ENCODE results near the gene SEPHS1.

SEPHS1 gene

GRCh38 chr10:13329565-13329964 lies 18.5 kb downstream of the SEPHS1 start:
- no peak for DNase-seq

GRCh38 chr10:13328613-13329012 lies 19.5 kb downstream of the SEPHS1 start:
- no peak for DNase-seq

- DNase-seq: no peak
Observed at GRCh38 chr10:13328126-13328525, 20.0 kb downstream of the SEPHS1 start.

- no peak for DNase-seq
Observed at GRCh38 chr10:13327534-13327933, 20.6 kb downstream of the SEPHS1 start.

GRCh38 chr10:13322615-13323148 lies 25.4 kb downstream of the SEPHS1 start:
- no peak for DNase-seq

GRCh38 chr10:13321576-13321975 lies 26.5 kb downstream of the SEPHS1 start:
- DNase-seq: no peak

GRCh38 chr10:13319166-13319565 lies 28.9 kb downstream of the SEPHS1 start:
- no peak for DNase-seq

- DNase-seq: no peak
Observed at GRCh38 chr10:13317474-13317873, 30.6 kb downstream of the SEPHS1 start.

GRCh38 chr10:13316635-13317311 lies 31.3 kb downstream of the SEPHS1 start:
- no peak for DNase-seq

GRCh38 chr10:13315361-13315760 lies 32.7 kb downstream of the SEPHS1 start:
- DNase-seq: no peak

GRCh38 chr10:13311177-13311575 lies 36.9 kb downstream of the SEPHS1 start:
- no peak for DNase-seq

- DNase-seq: no peak
Observed at GRCh38 chr10:13310518-13311176, 37.4 kb downstream of the SEPHS1 start.

GRCh38 chr10:13309792-13310191 lies 38.3 kb downstream of the SEPHS1 start:
- no peak for DNase-seq

GRCh38 chr10:13308096-13308495 lies 40.0 kb downstream of the SEPHS1 start:
- DNase-seq: no peak

GRCh38 chr10:13306103-13306502 lies 42.0 kb downstream of the SEPHS1 start:
- no peak for DNase-seq

GRCh38 chr10:13302821-13303555 lies 45.1 kb downstream of the SEPHS1 start:
- DNase-seq: no peak

GRCh38 chr10:13299437-13300287 lies 48.4 kb downstream of the SEPHS1 start, which contains the start of gene PHYH:
Gene PHYH, minus strand, starts transcription at chr10:13300064. Its CDS starts 22 bp downstream, at chr10:13300042.
- peak; percentile 23 to 91 (median 82) for DNase-seq

- no peak for DNase-seq
Observed at GRCh38 chr10:13298748-13299436, 49.2 kb downstream of the SEPHS1 start.

GRCh38 chr10:13296476-13296875 lies 51.6 kb downstream of the SEPHS1 start:
- DNase-seq: no peak

- no peak for DNase-seq
Observed at GRCh38 chr10:13294784-13295183, 53.3 kb downstream of the SEPHS1 start.
